ENCODE measurements around the gene COQ8A. TPM values are rescaled to one million over a fixed set of nuclear protein-coding genes. Genes with fewer than 3 reads are reported as not detected.

COQ8A gene
- total RNA-seq, 6 experiments from 2014 or later, result 51.6 to 78.1 (median 69.6) TPM

DNA sequence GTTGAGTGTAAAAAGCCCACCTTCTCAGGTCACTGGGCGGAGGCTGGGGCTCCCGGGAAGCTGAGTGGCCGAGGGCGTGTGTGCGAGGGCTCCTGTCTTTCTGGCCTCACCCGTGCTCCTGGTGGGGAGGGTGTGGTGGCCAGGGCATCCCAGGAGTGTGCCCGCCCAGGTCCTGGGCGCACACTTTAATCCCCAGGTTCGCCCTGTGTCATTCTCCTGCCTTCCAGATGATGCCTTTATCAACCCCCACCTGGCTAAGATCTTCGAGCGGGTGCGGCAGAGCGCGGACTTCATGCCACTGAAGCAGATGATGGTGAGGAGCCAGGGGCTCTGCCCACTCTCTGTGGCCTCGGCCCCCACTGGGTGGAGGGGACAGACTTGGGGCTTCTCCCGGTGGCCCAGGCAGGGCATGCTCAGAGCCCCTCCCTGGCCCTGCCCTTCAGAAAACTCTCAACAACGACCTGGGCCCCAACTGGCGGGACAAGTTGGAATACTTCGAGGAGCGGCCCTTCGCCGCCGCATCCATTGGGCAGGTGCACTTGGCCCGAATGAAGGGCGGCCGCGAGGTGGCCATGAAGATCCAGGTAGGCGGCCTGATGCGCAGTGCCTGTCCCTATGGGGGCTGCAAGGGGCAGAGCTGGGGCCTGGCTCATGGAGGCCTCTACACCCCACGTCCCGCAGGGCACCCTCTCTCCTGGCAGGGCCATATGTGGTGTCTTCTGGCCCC, 42.5 kb downstream of the COQ8A start:
- H3K27me3 ChIP-seq, result no peaks in the 10 kb centered on the region
- whole genome bisulfite sequencing (ENCODE audit: insufficient coverage, low coverage, low lambda C conversion rate, missing lambda C conversion rate), result 97% methylated on average over 9 of the region's 31 CpGs
- ATAC-seq (no peak), DNase-seq (no peak)
- H3K27ac ChIP-seq, result no peak overlapping the region
- H3K9me3 ChIP-seq, result no peaks in the 10 kb centered on the region
- H3K4me1 ChIP-seq, result peaks cover 0 to 28% (median 15%) of the 10 kb centered on the region in 4 donors
- no peak overlapping the region for H3K4me3 ChIP-seq
- no peak for TF ChIP-seq POLR2A (IDR thresholded peaks at IDR 0.05)
- TF ChIP-seq, protein P1, sequence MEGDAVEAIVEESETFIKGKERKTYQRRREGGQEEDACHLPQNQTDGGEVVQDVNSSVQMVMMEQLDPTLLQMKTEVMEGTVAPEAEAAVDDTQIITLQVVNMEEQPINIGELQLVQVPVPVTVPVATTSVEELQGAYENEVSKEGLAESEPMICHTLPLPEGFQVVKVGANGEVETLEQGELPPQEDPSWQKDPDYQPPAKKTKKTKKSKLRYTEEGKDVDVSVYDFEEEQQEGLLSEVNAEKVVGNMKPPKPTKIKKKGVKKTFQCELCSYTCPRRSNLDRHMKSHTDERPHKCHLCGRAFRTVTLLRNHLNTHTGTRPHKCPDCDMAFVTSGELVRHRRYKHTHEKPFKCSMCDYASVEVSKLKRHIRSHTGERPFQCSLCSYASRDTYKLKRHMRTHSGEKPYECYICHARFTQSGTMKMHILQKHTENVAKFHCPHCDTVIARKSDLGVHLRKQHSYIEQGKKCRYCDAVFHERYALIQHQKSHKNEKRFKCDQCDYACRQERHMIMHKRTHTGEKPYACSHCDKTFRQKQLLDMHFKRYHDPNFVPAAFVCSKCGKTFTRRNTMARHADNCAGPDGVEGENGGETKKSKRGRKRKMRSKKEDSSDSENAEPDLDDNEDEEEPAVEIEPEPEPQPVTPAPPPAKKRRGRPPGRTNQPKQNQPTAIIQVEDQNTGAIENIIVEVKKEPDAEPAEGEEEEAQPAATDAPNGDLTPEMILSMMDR (IDR thresholded peaks at IDR 0.05), result no peak
- peaks cover 0 to 52% (median 20%) of the 10 kb centered on the region in 4 donors for H3K36me3 ChIP-seq
- intact Hi-C loops (cut with DNase I), result no loop called here

DNA sequence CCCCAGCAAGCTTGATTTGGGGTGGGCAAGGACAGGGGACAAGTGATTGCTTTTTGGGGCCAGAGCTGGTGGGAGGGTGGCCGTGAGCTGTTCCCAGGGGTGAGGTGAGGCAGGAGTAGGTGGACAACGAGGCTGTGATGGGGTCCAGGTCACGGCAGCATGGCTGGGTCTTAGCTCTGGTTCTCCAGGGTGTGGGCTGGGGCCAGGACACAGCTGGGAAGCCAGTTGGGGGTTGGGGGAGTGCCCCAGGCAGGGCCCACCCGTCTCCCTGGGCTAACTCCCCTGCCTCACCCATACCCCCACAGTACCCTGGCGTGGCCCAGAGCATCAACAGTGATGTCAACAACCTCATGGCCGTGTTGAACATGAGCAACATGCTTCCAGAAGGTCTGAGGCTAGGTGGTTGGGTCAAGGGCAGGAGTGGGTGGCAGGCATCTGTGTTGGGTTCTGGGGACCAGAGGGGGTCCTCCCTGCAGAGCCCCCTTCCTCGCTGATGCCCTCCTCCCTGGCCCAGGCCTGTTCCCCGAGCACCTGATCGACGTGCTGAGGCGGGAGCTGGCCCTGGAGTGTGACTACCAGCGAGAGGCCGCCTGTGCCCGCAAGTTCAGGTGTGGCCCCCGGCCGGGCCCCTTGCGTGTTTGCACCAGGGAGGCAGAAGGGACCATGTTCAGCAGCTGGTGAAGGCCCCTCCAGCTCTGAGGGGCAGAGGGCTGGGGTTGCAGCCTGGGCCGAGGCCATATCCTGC, 43.3 kb downstream of the COQ8A start:
- H3K4me3 ChIP-seq, result no peak overlapping the region
- no peak for ATAC-seq
- no peaks in the 10 kb centered on the region for H3K27me3 ChIP-seq
- peaks cover 0 to 28% (median 15%) of the 10 kb centered on the region in 4 donors for H3K4me1 ChIP-seq
- TF ChIP-seq POLR2A (IDR thresholded peaks at IDR 0.05), result no peak
- TF ChIP-seq, protein P1 (IDR thresholded peaks at IDR 0.05), result no peak
- peaks cover 0 to 52% (median 20%) of the 10 kb centered on the region in 4 donors for H3K36me3 ChIP-seq
- H3K27ac ChIP-seq, result no peak overlapping the region
- intact Hi-C loops (cut with DNase I), result no loop called here
- H3K9me3 ChIP-seq, result no peaks in the 10 kb centered on the region
- WGBS (ENCODE audit: insufficient coverage, low coverage, low lambda C conversion rate, missing lambda C conversion rate), result 90% methylated on average over 2 of the region's 18 CpGs
- no peak for DNase-seq

DNA sequence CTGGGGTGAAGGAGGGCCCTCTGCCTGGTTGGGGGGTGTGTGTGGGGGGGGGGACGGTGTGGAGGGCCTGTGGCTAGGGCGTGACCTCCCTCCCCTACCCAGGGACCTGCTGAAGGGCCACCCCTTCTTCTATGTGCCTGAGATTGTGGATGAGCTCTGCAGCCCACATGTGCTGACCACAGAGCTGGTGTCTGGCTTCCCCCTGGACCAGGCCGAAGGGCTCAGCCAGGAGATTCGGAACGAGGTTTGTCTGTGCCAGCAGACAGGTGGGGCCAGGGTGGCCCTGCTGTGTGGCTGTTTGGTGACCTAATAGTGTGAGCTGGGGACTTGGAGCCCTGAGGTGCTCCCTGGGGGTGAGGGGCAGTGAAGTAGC, 43.9 kb downstream of the COQ8A start:
- Histone ChIP-seq H3K27me3 (no peaks in the 10 kb centered on the region), H3K36me3 (peaks cover 0 to 52% (median 20%) of the 10 kb centered on the region in 4 donors), H3K9me3 (no peaks in the 10 kb centered on the region), H3K4me1 (peaks cover 0 to 29% (median 15%) of the 10 kb centered on the region in 4 donors), H3K4me3 (no peak overlapping the region), H3K27ac (no peak overlapping the region)
- intact Hi-C loops (cut with DNase I), result no loop called here
- DNase-seq, result no peak
- no peak for TF ChIP-seq POLR2A (IDR thresholded peaks at IDR 0.05)
- TF ChIP-seq, protein P1 (IDR thresholded peaks at IDR 0.05), result no peak
- WGBS (ENCODE audit: insufficient coverage, low coverage, low lambda C conversion rate, missing lambda C conversion rate), result no CpG with 5 or more reads among the region's 5 CpGs
- no peak for ATAC-seq

DNA sequence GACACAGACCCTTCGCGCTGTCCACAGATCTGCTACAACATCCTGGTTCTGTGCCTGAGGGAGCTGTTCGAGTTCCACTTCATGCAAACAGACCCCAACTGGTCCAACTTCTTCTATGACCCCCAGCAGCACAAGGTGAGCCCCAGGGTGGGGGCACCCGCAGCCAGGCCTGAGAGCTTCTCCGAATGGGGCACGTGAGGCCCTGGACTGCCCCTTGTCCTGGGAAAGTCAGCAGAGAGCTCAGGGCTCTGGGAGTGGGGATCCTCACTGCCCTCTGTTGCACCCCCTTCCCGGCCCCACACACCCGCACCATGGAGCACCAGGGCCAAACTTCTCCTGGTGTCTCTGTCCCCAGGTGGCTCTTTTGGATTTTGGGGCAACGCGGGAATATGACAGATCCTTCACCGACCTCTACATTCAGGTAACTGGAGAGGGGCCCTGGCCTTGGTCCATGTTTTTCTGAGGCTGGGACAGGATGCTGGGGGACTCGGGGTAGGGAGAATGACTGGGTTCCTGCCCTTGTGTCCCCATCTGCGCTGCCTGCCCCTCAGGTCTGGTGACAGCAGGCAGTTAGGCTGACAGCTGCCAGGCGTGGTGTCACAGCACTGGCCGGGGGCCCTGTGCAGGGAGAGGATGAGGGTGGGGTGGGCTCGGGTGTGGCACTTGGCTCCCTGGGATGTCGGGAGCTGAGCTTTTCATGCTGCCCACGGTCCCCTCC, 44.6 kb downstream of the COQ8A start:
- H3K9me3 ChIP-seq, result no peaks in the 10 kb centered on the region
- no peak for ATAC-seq
- no peak overlapping the region for H3K4me3 ChIP-seq
- intact Hi-C loops (cut with DNase I), result no loop called here
- DNase-seq, result no peak
- TF ChIP-seq, protein P1 (IDR thresholded peaks at IDR 0.05), result no peak
- H3K4me1 ChIP-seq, result peaks cover 0 to 29% (median 12%) of the 10 kb centered on the region in 4 donors
- H3K27me3 ChIP-seq, result no peaks in the 10 kb centered on the region
- peaks cover 0 to 52% (median 20%) of the 10 kb centered on the region in 4 donors for H3K36me3 ChIP-seq
- no peak overlapping the region for H3K27ac ChIP-seq
- 89% methylated on average over 3 of the region's 18 CpGs for WGBS (ENCODE audit: insufficient coverage, low coverage, low lambda C conversion rate, missing lambda C conversion rate)
